ENCODE data around the gene ZDHHC6.

The ZDHHC6 gene

GRCh38 chr10:112404617-112405016, 42.1 kb downstream of the ZDHHC6 start:
- no peaks in the 10 kb centered on the region for H3K9me2 ChIP-seq (replicated peaks; ENCODE audit: low read depth, low read length)
- peaks cover 48% of the 10 kb centered on the region; the same call in 1 of the 2 replicates for H3K36me3 ChIP-seq (ENCODE audit: insufficient read depth, low read length)
- no peak overlapping the region for H2AFZ ChIP-seq (ENCODE audit: low read length)
- no peaks in the 10 kb centered on the region for H4K20me1 ChIP-seq (ENCODE audit: insufficient read depth, low read length, poor library complexity, severe bottlenecking)
- no peak overlapping the region for H3K4me2 ChIP-seq (ENCODE audit: low read depth, low read length, poor library complexity, severe bottlenecking)
- no peaks in the 10 kb centered on the region for H3K4me1 ChIP-seq (ENCODE audit: insufficient read depth, low read length, poor library complexity, severe bottlenecking)
- H3K79me2 ChIP-seq (ENCODE audit: insufficient read depth, low read length): no peaks in the 10 kb centered on the region
- H3F3A ChIP-seq (ENCODE audit: low read depth): no peaks in the 10 kb centered on the region
- H3K9me3 ChIP-seq (ENCODE audit: insufficient read depth, low read depth, low read length): no peaks in the 10 kb centered on the region
- H3K4me3 ChIP-seq (ENCODE audit: low read length, poor library complexity, severe bottlenecking): no peak overlapping the region
- no peak overlapping the region for H3K9ac ChIP-seq (ENCODE audit: low read depth, low read length, poor library complexity, severe bottlenecking)
- H3K27me3 ChIP-seq (ENCODE audit: insufficient read depth, low read length, poor library complexity, severe bottlenecking): no peaks in the 10 kb centered on the region
- TF ChIP-seq CTCF (conservative IDR thresholded peaks at IDR 0.05; ENCODE audit: low read length) (no peak), EZH2phosphoT487 (IDR thresholded peaks at IDR 0.05; ENCODE audit: borderline replicate concordance) (no peak)

GRCh38 chr10:112402917-112403316, 43.8 kb downstream of the ZDHHC6 start:
- peaks cover 48% of the 10 kb centered on the region; the same call in 1 of the 2 replicates for H3K36me3 ChIP-seq (ENCODE audit: insufficient read depth, low read length)

GRCh38 chr10:112397592-112397991, 49.1 kb downstream of the ZDHHC6 start:
- no peaks in the 10 kb centered on the region for H3K9me3 ChIP-seq (ENCODE audit: insufficient read depth, low read depth, low read length)
- H3K4me2 ChIP-seq (ENCODE audit: low read depth, low read length, poor library complexity, severe bottlenecking): no peak overlapping the region
- no peak overlapping the region for H2AFZ ChIP-seq (ENCODE audit: low read length)
- no peaks in the 10 kb centered on the region for H3K4me1 ChIP-seq (ENCODE audit: insufficient read depth, low read length, poor library complexity, severe bottlenecking)
- no peaks in the 10 kb centered on the region for H3K27me3 ChIP-seq (ENCODE audit: insufficient read depth, low read length, poor library complexity, severe bottlenecking)
- TF ChIP-seq CTCF (conservative IDR thresholded peaks at IDR 0.05; ENCODE audit: low read length): no peak
- TF ChIP-seq EZH2phosphoT487 (IDR thresholded peaks at IDR 0.05; ENCODE audit: borderline replicate concordance): no peak
- no peaks in the 10 kb centered on the region for H3K9me2 ChIP-seq (replicated peaks; ENCODE audit: low read depth, low read length)
- H3K79me2 ChIP-seq (ENCODE audit: insufficient read depth, low read length): no peaks in the 10 kb centered on the region
- H3K4me3 ChIP-seq (ENCODE audit: low read length, poor library complexity, severe bottlenecking): no peak overlapping the region
- no peaks in the 10 kb centered on the region for H3F3A ChIP-seq (ENCODE audit: low read depth)
- H3K9ac ChIP-seq (ENCODE audit: low read depth, low read length, poor library complexity, severe bottlenecking): no peak overlapping the region
- no peaks in the 10 kb centered on the region for H4K20me1 ChIP-seq (ENCODE audit: insufficient read depth, low read length, poor library complexity, severe bottlenecking)
- peaks cover 15% of the 10 kb centered on the region; the same call in 1 of the 2 replicates for H3K36me3 ChIP-seq (ENCODE audit: insufficient read depth, low read length)

More at GRCh38 chr10:112402917-112403316, 43.8 kb downstream of the ZDHHC6 start:
- Histone ChIP-seq H3K9me3 (ENCODE audit: insufficient read depth, low read depth, low read length) (no peaks in the 10 kb centered on the region), H3K4me1 (ENCODE audit: insufficient read depth, low read length, poor library complexity, severe bottlenecking) (no peaks in the 10 kb centered on the region), H3F3A (ENCODE audit: low read depth) (no peaks in the 10 kb centered on the region), H4K20me1 (ENCODE audit: insufficient read depth, low read length, poor library complexity, severe bottlenecking) (no peaks in the 10 kb centered on the region), H2AFZ (ENCODE audit: low read length) (no peak overlapping the region), H3K4me2 (ENCODE audit: low read depth, low read length, poor library complexity, severe bottlenecking) (no peak overlapping the region), H3K9me2 (replicated peaks; ENCODE audit: low read depth, low read length) (no peaks in the 10 kb centered on the region), H3K27me3 (ENCODE audit: insufficient read depth, low read length, poor library complexity, severe bottlenecking) (no peaks in the 10 kb centered on the region), H3K4me3 (ENCODE audit: low read length, poor library complexity, severe bottlenecking) (no peak overlapping the region), H3K79me2 (ENCODE audit: insufficient read depth, low read length) (no peaks in the 10 kb centered on the region), H3K9ac (ENCODE audit: low read depth, low read length, poor library complexity, severe bottlenecking) (no peak overlapping the region)
- TF ChIP-seq EZH2phosphoT487 (IDR thresholded peaks at IDR 0.05; ENCODE audit: borderline replicate concordance) (no peak), CTCF (conservative IDR thresholded peaks at IDR 0.05; ENCODE audit: low read length) (no peak)
